ENCODE measurements around the gene USP17L12. TPM values are rescaled to one million over a fixed set of nuclear protein-coding genes. Genes with fewer than 3 reads are reported as not detected.
"Not testable (repeated sequence)": the region's sequence is repeated elsewhere in the genome, so short reads cannot be mapped to it uniquely, and the experiment has no call there.

The USP17L12 gene
- total and polyA plus RNA-seq, 5 donors, result not detected

- H3K4me3 ChIP-seq (ENCODE audit: low read length); H3K27ac ChIP-seq (ENCODE audit: low read length); intact Hi-C loops (cut with DNase I); ATAC-seq; H3K27me3 ChIP-seq (ENCODE audit: control insufficient read depth, insufficient read depth); H3K4me1 ChIP-seq (ENCODE audit: control insufficient read depth, insufficient read depth, low read length); H3K9me3 ChIP-seq (ENCODE audit: control insufficient read depth, low read length); DNase-seq: not testable (repeated sequence)
- WGBS, result no CpG with 5 or more reads among the region's 13 CpGs
Observed at GRCh38 chr4:9253078-9253477, 33.1 kb downstream of the USP17L12 start, which contains the start of gene USP17L19. TSS of gene USP17L19 (plus strand) at chr4:9253378. CDS start at chr4:9253378, 0 bp downstream.

GRCh38 chr4:9257824-9258223 lies 37.9 kb downstream of the USP17L12 start, which contains the start of gene USP17L20:
TSS of gene USP17L20 (plus strand) at chr4:9258124. CDS start at chr4:9258124, 0 bp downstream.
- intact Hi-C loops (cut with DNase I); H3K27ac ChIP-seq (ENCODE audit: low read length); H3K4me1 ChIP-seq (ENCODE audit: control insufficient read depth, insufficient read depth, low read length); ATAC-seq; H3K9me3 ChIP-seq (ENCODE audit: control insufficient read depth, low read length); H3K4me3 ChIP-seq (ENCODE audit: low read length); DNase-seq; H3K27me3 ChIP-seq (ENCODE audit: control insufficient read depth, insufficient read depth): not testable (repeated sequence)
- no CpG with 5 or more reads among the region's 15 CpGs for WGBS

- H3K4me1 ChIP-seq (ENCODE audit: control insufficient read depth, insufficient read depth, low read length); ATAC-seq; intact Hi-C loops (cut with DNase I); DNase-seq; H3K9me3 ChIP-seq (ENCODE audit: control insufficient read depth, low read length); H3K27ac ChIP-seq (ENCODE audit: low read length); H3K4me3 ChIP-seq (ENCODE audit: low read length); H3K27me3 ChIP-seq (ENCODE audit: control insufficient read depth, insufficient read depth): not testable (repeated sequence)
- no CpG with 5 or more reads among the region's 13 CpGs for WGBS
Observed at GRCh38 chr4:9262572-9262971, 42.6 kb downstream of the USP17L12 start, which contains the start of gene USP17L21. TSS of gene USP17L21 (plus strand) at chr4:9262872. CDS start at chr4:9262872, 0 bp downstream.

GRCh38 chr4:9267319-9267718 lies 47.4 kb downstream of the USP17L12 start, which contains the start of gene USP17L22:
TSS of gene USP17L22 (plus strand) at chr4:9267619. CDS start at chr4:9267619, 0 bp downstream.
- H3K27ac ChIP-seq (ENCODE audit: low read length); DNase-seq; ATAC-seq; H3K9me3 ChIP-seq (ENCODE audit: control insufficient read depth, low read length); intact Hi-C loops (cut with DNase I); H3K4me3 ChIP-seq (ENCODE audit: low read length); H3K4me1 ChIP-seq (ENCODE audit: control insufficient read depth, insufficient read depth, low read length); H3K27me3 ChIP-seq (ENCODE audit: control insufficient read depth, insufficient read depth): not testable (repeated sequence)
- WGBS, result no CpG with 5 or more reads among the region's 15 CpGs

Other genes starting within 250 kb of the USP17L12 start
- gene FAM90A26, start 49.7 kb upstream of the USP17L12 start, total RNA-seq, result not detected
- not detected for gene FAM90A26, start 49.7 kb upstream of the USP17L12 start, polyA plus RNA-seq
- not detected for gene USP17L10, start 9.5 kb upstream of the USP17L12 start, total RNA-seq
- not detected for gene USP17L10, start 9.5 kb upstream of the USP17L12 start, polyA plus RNA-seq
- not detected for gene USP17L11, start 4.7 kb upstream of the USP17L12 start, total RNA-seq
- not detected for gene USP17L11, start 4.7 kb upstream of the USP17L12 start, polyA plus RNA-seq
- not detected for gene USP17L13, start 4.7 kb downstream of the USP17L12 start, total RNA-seq
- not detected for gene USP17L13, start 4.7 kb downstream of the USP17L12 start, polyA plus RNA-seq
- not detected for gene USP17L15, start 14.2 kb downstream of the USP17L12 start, total RNA-seq
- gene USP17L15, start 14.2 kb downstream of the USP17L12 start, polyA plus RNA-seq, result not detected
- not detected for gene USP17L17, start 23.7 kb downstream of the USP17L12 start, total RNA-seq
- gene USP17L17, start 23.7 kb downstream of the USP17L12 start, polyA plus RNA-seq, result not detected
- not detected for gene USP17L18, start 28.5 kb downstream of the USP17L12 start, total RNA-seq
- gene USP17L18, start 28.5 kb downstream of the USP17L12 start, polyA plus RNA-seq, result not detected
- not detected for gene USP17L19, start 33.2 kb downstream of the USP17L12 start, total RNA-seq
- not detected for gene USP17L19, start 33.2 kb downstream of the USP17L12 start, polyA plus RNA-seq
- not detected for gene USP17L20, start 38.0 kb downstream of the USP17L12 start, total RNA-seq
- gene USP17L20, start 38.0 kb downstream of the USP17L12 start, polyA plus RNA-seq, result not detected
- not detected for gene USP17L21, start 42.7 kb downstream of the USP17L12 start, total RNA-seq
- not detected for gene USP17L21, start 42.7 kb downstream of the USP17L12 start, polyA plus RNA-seq
- not detected for gene USP17L22, start 47.5 kb downstream of the USP17L12 start, total RNA-seq
- not detected for gene USP17L22, start 47.5 kb downstream of the USP17L12 start, polyA plus RNA-seq
- not detected for gene USP17L24, start 105.0 kb downstream of the USP17L12 start, total RNA-seq
- not detected for gene USP17L24, start 105.0 kb downstream of the USP17L12 start, polyA plus RNA-seq
- not detected for gene USP17L25, start 109.8 kb downstream of the USP17L12 start, total RNA-seq
- gene USP17L25, start 109.8 kb downstream of the USP17L12 start, polyA plus RNA-seq, result not detected
- not detected for gene USP17L26, start 114.5 kb downstream of the USP17L12 start, total RNA-seq
- not detected for gene USP17L26, start 114.5 kb downstream of the USP17L12 start, polyA plus RNA-seq
- gene USP17L5, start 119.3 kb downstream of the USP17L12 start, total RNA-seq, result not detected
- not detected for gene USP17L5, start 119.3 kb downstream of the USP17L12 start, polyA plus RNA-seq
- gene USP17L27, start 124.0 kb downstream of the USP17L12 start, total RNA-seq, result not detected
- not detected for gene USP17L27, start 124.0 kb downstream of the USP17L12 start, polyA plus RNA-seq
- gene USP17L28, start 128.7 kb downstream of the USP17L12 start, total RNA-seq, result not detected
- gene USP17L28, start 128.7 kb downstream of the USP17L12 start, polyA plus RNA-seq, result not detected
- not detected for gene USP17L29, start 133.5 kb downstream of the USP17L12 start, total RNA-seq
- gene USP17L29, start 133.5 kb downstream of the USP17L12 start, polyA plus RNA-seq, result not detected
- not detected for gene USP17L30, start 143.0 kb downstream of the USP17L12 start, total RNA-seq
- gene USP17L30, start 143.0 kb downstream of the USP17L12 start, polyA plus RNA-seq, result not detected
- gene DEFB131A, start 224.3 kb downstream of the USP17L12 start, total RNA-seq, result not detected
- gene DEFB131A, start 224.3 kb downstream of the USP17L12 start, polyA plus RNA-seq, result not detected

Data from right cardiac atrium (tissue), 5 donors.